ENCODE results near the gene BID. TPM values are rescaled to one million over a fixed set of nuclear protein-coding genes. Genes with fewer than 3 reads are reported as not detected.
A peak's percentile ranks its signal among the peaks of the same experiment; 100 is the strongest.

Gene BID
- total and polyA plus RNA-seq, 2 of the 8 experiments (the other 6 are each of a cell fraction or from before 2014, with no cell fraction given) = 39.3 to 114 TPM

DNA sequence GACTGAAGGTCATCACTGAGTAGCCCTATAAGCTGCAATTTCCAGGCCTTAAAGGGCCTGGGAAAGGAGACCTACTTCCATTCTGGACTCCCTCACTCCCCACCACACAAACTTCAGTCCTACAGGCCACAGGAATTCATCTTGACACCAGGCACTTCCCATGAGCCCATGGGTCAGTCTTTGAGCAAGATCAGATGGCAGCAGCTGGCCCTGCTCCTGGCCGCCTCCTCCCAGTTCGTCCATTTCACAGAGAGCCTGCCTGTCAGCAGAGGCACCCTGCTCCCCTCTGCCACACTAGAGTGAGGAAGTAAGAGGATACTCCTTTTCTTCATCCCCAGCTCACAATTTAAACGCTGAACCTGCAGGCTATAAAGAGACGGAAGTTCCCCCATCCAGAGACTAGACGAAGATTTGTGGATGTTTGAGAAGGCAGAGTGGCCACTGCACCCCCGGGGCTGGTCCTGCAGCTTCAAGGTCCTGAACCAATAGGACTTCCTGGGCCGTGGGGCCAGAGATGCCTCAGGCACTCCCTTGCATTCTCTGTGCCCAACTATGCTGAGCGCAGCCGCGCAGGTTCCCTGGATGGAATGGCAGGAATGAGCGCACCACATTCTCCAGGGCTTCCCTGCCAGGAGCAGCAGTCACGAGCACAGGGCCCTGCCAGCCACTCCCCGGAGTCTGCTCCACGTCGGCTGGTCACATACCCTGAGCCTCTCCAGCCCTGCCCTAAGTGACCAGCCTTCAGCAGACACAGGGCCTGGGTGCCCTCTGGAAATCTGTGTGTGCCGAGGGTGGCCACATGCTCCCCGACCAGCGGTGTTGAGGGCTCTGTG is 33.5 kb upstream of the BID start:
- no peaks in the 10 kb centered on the region for H3K79me1 ChIP-seq (ENCODE audit: low read depth, low read length)
- H3K27ac ChIP-seq (ENCODE audit: low read depth, low read length) = no peak overlapping the region
- H2BK12ac ChIP-seq (ENCODE audit: low read depth, low read length) = no peak overlapping the region
- DNase-seq (ENCODE audit: low read depth in 1 of 2, low spot score in 2 of 2) (no peak), FAIRE-seq (no peak)
- H3K56ac ChIP-seq (replicated peaks; ENCODE audit: insufficient read length, low read depth, low read length) = no peak overlapping the region
- no peak overlapping the region for H3K4me3 ChIP-seq (ENCODE audit: extremely low read depth in 1 of 4, insufficient read depth in 2 of 4, low read depth in 3 of 4, low read length in 4 of 4)
- no peak overlapping the region for H2BK5ac ChIP-seq (ENCODE audit: low read depth, low read length)
- peaks cover 0 to 7% (median 0%) of the 10 kb centered on the region in 4 experiments; a peak in 3 of 8 replicates for H3K36me3 ChIP-seq (ENCODE audit: control insufficient read depth in 2 of 4, insufficient read depth in 4 of 4, low read length in 3 of 4)
- H3K23ac ChIP-seq (ENCODE audit: insufficient read length) = no peak overlapping the region
- TF ChIP-seq CREB1 (IDR thresholded peaks at IDR 0.05) = no peak
- peak; percentile 29; the same call in 1 of the 2 replicates for TF ChIP-seq TEAD4 (IDR thresholded peaks at IDR 0.05; ENCODE audit: low read depth, low read length)
- no peaks in the 10 kb centered on the region for H3K79me2 ChIP-seq (ENCODE audit: control insufficient read depth in 1 of 2, insufficient read depth in 2 of 2, low read length in 2 of 2)
- H3K4me2 ChIP-seq (ENCODE audit: insufficient read depth in 1 of 2, low read depth in 2 of 2, low read length in 2 of 2) = no peak overlapping the region
- whole genome bisulfite sequencing, 2 experiments (ENCODE audit: extremely low coverage in 1 of 2, insufficient coverage in 1 of 2, insufficient read length in 1 of 2, insufficient replicate concordance in 2 of 2, low coverage in 1 of 2, low lambda C conversion rate in 2 of 2, missing lambda C conversion rate in 1 of 2) = 90% methylated on average over 18 of the region's 18 CpGs; no CpG with 5 or more reads in 1 of the 2 experiments
- H2AFZ ChIP-seq (ENCODE audit: low read length) = no peak overlapping the region
- H3K14ac ChIP-seq (ENCODE audit: insufficient read length) = no peak overlapping the region
- no peak overlapping the region for H2AK5ac ChIP-seq (ENCODE audit: low read depth, low read length)
- H3K18ac ChIP-seq (ENCODE audit: extremely low read depth, low read length) = no peak overlapping the region
- H4K91ac ChIP-seq (replicated peaks; ENCODE audit: insufficient read length, low read length) = no peak overlapping the region
- no peaks in the 10 kb centered on the region for H3K9me3 ChIP-seq (ENCODE audit: insufficient read depth in 2 of 2, low read depth in 1 of 2, low read length in 1 of 2)
- no peak overlapping the region for H4K5ac ChIP-seq (ENCODE audit: insufficient read length, low read depth, low read length)
- H4K8ac ChIP-seq (ENCODE audit: extremely low read depth, insufficient read depth, low read length) = no peak overlapping the region
- no peak overlapping the region for H2BK15ac ChIP-seq (ENCODE audit: low read length)
- H2BK20ac ChIP-seq (ENCODE audit: low read length) = no peak overlapping the region
- H3K9ac ChIP-seq (replicated peaks in 1 of 4; ENCODE audit: extremely low read depth in 1 of 4, low read depth in 3 of 4, low read length in 3 of 4) = no peak overlapping the region
- H2BK120ac ChIP-seq (replicated peaks; ENCODE audit: low read depth, low read length) = no peak overlapping the region
- H3K27me3 ChIP-seq (replicated peaks in 1 of 4; ENCODE audit: control insufficient read depth in 3 of 4, extremely low read depth in 1 of 4, insufficient read depth in 3 of 4, low read length in 3 of 4) = no peaks in the 10 kb centered on the region
- peaks cover 0 to 3% (median 0%) of the 10 kb centered on the region in 4 experiments; a peak in 3 of 7 replicates for H3K4me1 ChIP-seq (replicated peaks in 1 of 4; ENCODE audit: control insufficient read depth in 3 of 4, insufficient read depth in 4 of 4, low read length in 3 of 4)
- H3K4ac ChIP-seq (replicated peaks; ENCODE audit: insufficient read length, low read depth, low read length) = no peak overlapping the region
- H3K23me2 ChIP-seq (ENCODE audit: low read depth, low read length) = no peaks in the 10 kb centered on the region
- ChIA-PET POLR2A (ENCODE audit: partially characterized antibody) (no interaction called here), CTCF (ENCODE audit: partially characterized antibody) (interaction anchor here (4.1 kb wide), 1 partner anchor 20 kb away, joined by 22 read pairs; no protein-coding TSS in a partner anchor)
- H4K20me1 ChIP-seq (replicated peaks in 1 of 2; ENCODE audit: control insufficient read depth in 1 of 2, insufficient read depth in 2 of 2, low read length in 2 of 2) = peaks cover 0 to 2% of the 10 kb centered on the region in 2 experiments
